A673 (cell line): Measurements from ENCODE around the gene MMP28.

Experiments
- CTCF ChIP-seq: fragments of 300-800, 200-600 bp; sonication (generic); conservative IDR thresholded peaks from 2 replicates; pipeline ENCODE4 v1.5.1; 2017; ENCODE audit warnings: low read depth, mild to moderate bottlenecking, antibody characterized with exemption, low read length, moderate library complexity, mixed read lengths
- EZH2 ChIP-seq: fragments of 200-600 bp; sonication (generic); IDR thresholded peaks from 2 replicates; pipeline ENCODE4 v1.6.1; 2017; ENCODE audit warnings: borderline replicate concordance, low read depth, mild to moderate bottlenecking, mixed read lengths, antibody characterized with exemption, low read length; ENCODE audit not compliant: poor library complexity, severe bottlenecking

- TF ChIP-seq EZH2 (no peak), CTCF (no peak)
Observed at GRCh38 chr17:35808240-35808961, 13.0 kb upstream of the MMP28 start.
